Esophagus muscularis mucosa (tissue), 4 donors: ENCODE results near the gene MPHOSPH6. TPM values are rescaled to one million over a fixed set of nuclear protein-coding genes. Genes with fewer than 3 reads are reported as not detected.

Experiments
- DNase-seq: peaks from one replicate; pipeline ENCODE4 v3.0.0-alpha.2; 2017; ENCODE audit errors: extremely low spot score
- H3K27ac ChIP-seq, 4 donors: fragments of 200-600 bp; sonication (generic); replicated peaks in 1 of 4; 1 replicate in 3 of 4; 2 replicates in 1 of 4; pipeline ENCODE4 v1.5.1; 2016 to 2019; ENCODE audit warnings: mild to moderate bottlenecking in 1 of 4
- H3K27me3 ChIP-seq, 4 donors: fragments of 200-600 bp; sonication (generic); one replicate each; pipeline versions ENCODE4 v1.5.1 to v1.6.0; 2016 to 2019
- H3K36me3 ChIP-seq, 4 donors: fragments of 200-600 bp; sonication (generic); one replicate each; pipeline ENCODE4 v1.5.1; 2016 to 2019
- H3K4me1 ChIP-seq, 4 donors: fragments of 200-600 bp; sonication (generic); one replicate each; pipeline ENCODE4 v1.5.1; 2016 to 2019
- H3K4me3 ChIP-seq, 4 donors: fragments of 200-600 bp; sonication (generic); 1 replicate in 2 of 4; 2 replicates in 2 of 4; pipeline ENCODE4 v1.5.1; 2016 to 2019; ENCODE audit warnings: mild to moderate bottlenecking in 4 of 4, moderate library complexity in 1 of 4
- H3K9me3 ChIP-seq, 4 donors: fragments of 200-600 bp; sonication (generic); 1 replicate in 3 of 4; 2 replicates in 1 of 4; pipeline ENCODE4 v1.5.1; 2016 to 2019
- CTCF ChIP-seq, 3 experiments: fragments of 200-600 bp in 2 of 3; fragments of 450-650 bp in 1 of 3; sonication (generic) in 2 of 3; IDR thresholded peaks; one replicate each; pipeline ENCODE4 v1.5.1; 2017 to 2019; ENCODE audit warnings: antibody characterized with exemption in 3 of 3, mild to moderate bottlenecking in 2 of 3, moderate library complexity in 1 of 3
- EP300 ChIP-seq: sonication (generic); formaldehyde crosslinking; IDR thresholded peaks from one replicate; pipeline ENCODE4 v1.6.1; 2017; ENCODE audit warnings: antibody characterized with exemption
- POLR2A ChIP-seq: fragments of 450-650 bp; IDR thresholded peaks from one replicate; pipeline ENCODE4 v1.6.1; 2017; ENCODE audit warnings: antibody characterized with exemption, moderate library complexity, mild to moderate bottlenecking, low read depth
- POLR2AphosphoS5 ChIP-seq, 2 donors: sonication (generic); formaldehyde crosslinking; IDR thresholded peaks; one replicate each; pipeline ENCODE4 v1.6.1; 2017; ENCODE audit warnings: antibody characterized with exemption in 2 of 2
- WGBS: methylation state at CpG from one replicate; pipeline ENCODE4 v1.1.5; 2018; 5-methylcytosine and 5-hydroxymethylcytosine counted together
- intact Hi-C: fragments of 100-400 bp; cut with DNase I; formaldehyde crosslinking; loops from one replicate; pipeline ENCODE4 v1.15.1; 2023
- total RNA-seq, 4 donors: library from RNA; depleted of rRNA; stranded (reverse); fragments of >200 nt; gene quantifications; one replicate each; pipeline versions ENCODE4 v1.1.0 to v1.2.1, GENCODE V29; 2016

Gene MPHOSPH6
- total RNA-seq, 4 donors from 2014 or later: 7.2 to 26.2 (median 12.6) TPM

DNA sequence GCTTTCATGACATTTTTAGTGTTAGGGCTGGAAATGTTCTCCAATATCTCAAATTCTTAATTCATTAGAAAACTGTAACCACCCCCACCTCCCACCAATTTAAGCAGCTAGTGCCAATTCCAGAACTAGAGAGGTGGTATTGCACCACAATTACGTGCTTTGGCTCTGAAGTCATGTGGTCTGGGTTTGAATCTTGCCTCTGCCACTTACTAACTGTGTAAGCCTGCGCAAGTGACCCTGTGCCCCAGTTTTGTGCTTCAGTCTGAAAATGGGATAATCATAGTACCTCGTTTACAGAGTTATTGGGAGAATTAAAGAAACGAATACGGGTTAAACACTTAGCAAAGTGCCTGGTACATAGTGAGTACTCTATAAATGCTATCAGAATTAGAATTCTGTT, 14.2 kb upstream of the MPHOSPH6 start:
- DNase-seq: no peak
- H3K4me1 ChIP-seq: no peaks in the 10 kb centered on the region
- no peaks in the 10 kb centered on the region for H3K9me3 ChIP-seq
- intact Hi-C loops: no loop called here
- H3K4me3 ChIP-seq: no peak overlapping the region
- no peak overlapping the region for H3K27ac ChIP-seq
- H3K36me3 ChIP-seq: no peaks in the 10 kb centered on the region
- 84% methylated on average over 5 of the region's 5 CpGs for WGBS
- H3K27me3 ChIP-seq: no peaks in the 10 kb centered on the region
- TF ChIP-seq EP300 (no peak), POLR2A (no peak), POLR2AphosphoS5 (IDR thresholded peaks at IDR 0.05) (no peak), CTCF (IDR thresholded peaks at IDR 0.05) (no peak)

GRCh38 chr16:82183004-82183397, 13.0 kb upstream of the MPHOSPH6 start:
- no peak for DNase-seq
- Histone ChIP-seq H3K4me1 (no peaks in the 10 kb centered on the region), H3K27ac (no peak overlapping the region), H3K4me3 (no peak overlapping the region), H3K27me3 (no peaks in the 10 kb centered on the region), H3K9me3 (no peaks in the 10 kb centered on the region), H3K36me3 (no peaks in the 10 kb centered on the region)
- TF ChIP-seq POLR2AphosphoS5 (IDR thresholded peaks at IDR 0.05): no peak
- TF ChIP-seq EP300: no peak
- no peak for TF ChIP-seq CTCF (IDR thresholded peaks at IDR 0.05)
- TF ChIP-seq POLR2A: no peak
- intact Hi-C loops: no loop called here
- 83% methylated on average over 1 of the region's 1 CpG for WGBS

DNA sequence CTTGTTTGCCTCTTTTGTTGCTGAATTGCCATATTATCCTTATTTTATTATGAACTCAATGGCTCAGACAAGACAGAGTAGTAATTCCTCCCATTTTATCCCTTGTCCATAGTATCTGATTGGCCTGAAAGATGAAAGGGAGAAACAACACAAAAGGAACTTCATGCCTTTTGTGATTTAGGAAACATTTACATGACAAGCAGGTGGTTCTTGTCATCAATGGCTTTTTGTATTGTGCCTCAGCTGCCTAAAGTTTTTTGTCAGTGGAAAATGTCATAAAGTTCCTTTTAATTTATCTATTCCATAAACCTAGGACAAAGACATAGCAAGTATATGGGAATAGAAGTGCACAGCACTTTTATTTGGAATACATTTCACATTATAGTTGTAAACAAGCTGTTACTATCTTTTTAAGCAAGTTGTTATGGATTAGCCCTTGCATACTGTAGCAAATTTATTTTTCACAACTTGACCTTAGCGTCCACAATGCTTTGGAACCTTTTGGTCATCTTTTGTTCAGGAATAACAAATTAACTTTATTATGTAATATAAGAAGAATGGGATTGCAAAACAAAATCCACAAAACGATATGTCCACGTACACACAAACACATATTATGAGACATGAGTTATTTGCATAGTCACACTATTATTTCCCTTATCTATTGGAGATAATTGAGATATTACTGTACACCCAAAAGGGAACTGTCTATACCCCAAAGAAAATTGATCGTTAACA, 12.4 kb upstream of the MPHOSPH6 start:
- intact Hi-C loops: no loop called here
- WGBS: 69% methylated on average over 4 of the region's 4 CpGs
- Histone ChIP-seq H3K9me3 (no peaks in the 10 kb centered on the region), H3K36me3 (no peaks in the 10 kb centered on the region), H3K4me3 (no peak overlapping the region), H3K27ac (no peak overlapping the region), H3K27me3 (no peaks in the 10 kb centered on the region), H3K4me1 (no peaks in the 10 kb centered on the region)
- no peak for DNase-seq
- no peak for TF ChIP-seq EP300
- TF ChIP-seq POLR2AphosphoS5 (IDR thresholded peaks at IDR 0.05): no peak
- TF ChIP-seq POLR2A: no peak
- no peak for TF ChIP-seq CTCF (IDR thresholded peaks at IDR 0.05)

GRCh38 chr16:82181461-82182185, 11.6 kb upstream of the MPHOSPH6 start:
- Histone ChIP-seq H3K27ac (no peak overlapping the region), H3K9me3 (no peaks in the 10 kb centered on the region), H3K4me1 (no peaks in the 10 kb centered on the region), H3K36me3 (no peaks in the 10 kb centered on the region), H3K4me3 (no peak overlapping the region), H3K27me3 (no peaks in the 10 kb centered on the region)
- intact Hi-C loops: no loop called here
- WGBS: 79% methylated on average over 3 of the region's 3 CpGs
- TF ChIP-seq EP300 (no peak), POLR2AphosphoS5 (IDR thresholded peaks at IDR 0.05) (no peak), POLR2A (no peak), CTCF (IDR thresholded peaks at IDR 0.05) (no peak)
- DNase-seq: no peak
